Astrocyte (in vitro differentiated cells and primary cell): ENCODE results near the gene SLC24A4.

Experiments used
- EZH2 ChIP-seq: IDR thresholded peaks from 2 replicates; pipeline ENCODE4 v1.6.1; 2012; ENCODE audit warnings: mild to moderate bottlenecking, low read length, inconsistent platforms; ENCODE audit not compliant: insufficient read depth
- TF ChIP-seq, protein P1 (sequence below): IDR thresholded peaks from 2 replicates; pipeline ENCODE4 v1.5.1; 2011; ENCODE audit warnings: low read depth, mild to moderate bottlenecking, inconsistent platforms, low read length, moderate library complexity; ENCODE audit not compliant: insufficient read depth

DNA sequence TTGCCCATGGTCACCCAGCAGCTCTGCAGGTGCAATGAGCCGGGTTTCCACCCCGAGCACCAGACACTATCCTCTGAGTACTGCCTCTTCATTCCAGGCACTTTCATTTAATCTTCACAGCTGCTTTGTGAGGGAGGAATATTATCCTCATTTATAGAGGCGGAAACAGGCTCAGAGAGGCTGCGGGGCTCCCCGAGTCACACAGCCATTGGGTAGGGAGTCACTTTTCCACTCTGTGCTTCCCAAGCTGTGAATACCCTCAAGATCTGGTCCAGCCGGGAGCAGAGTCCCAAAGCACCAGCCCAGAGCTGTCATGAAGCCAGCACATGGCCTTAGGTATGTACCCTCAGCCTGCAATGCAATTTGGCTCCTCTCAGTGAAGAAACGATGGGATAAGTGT lies 138.9 kb downstream of the SLC24A4 start:
- TF ChIP-seq, protein P1, sequence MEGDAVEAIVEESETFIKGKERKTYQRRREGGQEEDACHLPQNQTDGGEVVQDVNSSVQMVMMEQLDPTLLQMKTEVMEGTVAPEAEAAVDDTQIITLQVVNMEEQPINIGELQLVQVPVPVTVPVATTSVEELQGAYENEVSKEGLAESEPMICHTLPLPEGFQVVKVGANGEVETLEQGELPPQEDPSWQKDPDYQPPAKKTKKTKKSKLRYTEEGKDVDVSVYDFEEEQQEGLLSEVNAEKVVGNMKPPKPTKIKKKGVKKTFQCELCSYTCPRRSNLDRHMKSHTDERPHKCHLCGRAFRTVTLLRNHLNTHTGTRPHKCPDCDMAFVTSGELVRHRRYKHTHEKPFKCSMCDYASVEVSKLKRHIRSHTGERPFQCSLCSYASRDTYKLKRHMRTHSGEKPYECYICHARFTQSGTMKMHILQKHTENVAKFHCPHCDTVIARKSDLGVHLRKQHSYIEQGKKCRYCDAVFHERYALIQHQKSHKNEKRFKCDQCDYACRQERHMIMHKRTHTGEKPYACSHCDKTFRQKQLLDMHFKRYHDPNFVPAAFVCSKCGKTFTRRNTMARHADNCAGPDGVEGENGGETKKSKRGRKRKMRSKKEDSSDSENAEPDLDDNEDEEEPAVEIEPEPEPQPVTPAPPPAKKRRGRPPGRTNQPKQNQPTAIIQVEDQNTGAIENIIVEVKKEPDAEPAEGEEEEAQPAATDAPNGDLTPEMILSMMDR: no peak
- no peak for TF ChIP-seq EZH2
